GM19023 (cell line): Measurements from ENCODE around the gene TRDN.

Experiments used
- ATAC-seq: cut with Tn5 transposase; IDR thresholded peaks from one replicate; pipeline ENCODE4 v1.9.1; 2021; ENCODE audit warnings: mild to moderate bottlenecking, moderate library complexity; ENCODE audit not compliant: unreplicated experiment

Gene TRDN

GRCh38 chr6:123418071-123418470 lies 218.7 kb downstream of the TRDN start:
- no peak for ATAC-seq

- no peak for ATAC-seq
Observed at GRCh38 chr6:123417535-123417934, 219.2 kb downstream of the TRDN start.

- ATAC-seq = peak; percentile 91
Observed at GRCh38 chr6:123415844-123416468, 220.8 kb downstream of the TRDN start.

- ATAC-seq = no peak
Observed at GRCh38 chr6:123404975-123405374, 231.8 kb downstream of the TRDN start.

- peak; percentile 97 for ATAC-seq
Observed at GRCh38 chr6:123402052-123402451, 234.7 kb downstream of the TRDN start.

GRCh38 chr6:123398072-123398471 lies 238.7 kb downstream of the TRDN start:
- no peak for ATAC-seq

- ATAC-seq = no peak
Observed at GRCh38 chr6:123393331-123393730, 243.4 kb downstream of the TRDN start.

- no peak for ATAC-seq
Observed at GRCh38 chr6:123383718-123384117, 253.0 kb downstream of the TRDN start.

GRCh38 chr6:123380257-123380656 lies 256.5 kb downstream of the TRDN start:
- ATAC-seq = no peak

- ATAC-seq = no peak
Observed at GRCh38 chr6:123372737-123373136, 264.0 kb downstream of the TRDN start.

GRCh38 chr6:123363912-123364311 lies 272.8 kb downstream of the TRDN start:
- no peak for ATAC-seq

- no peak for ATAC-seq
Observed at GRCh38 chr6:123360359-123360758, 276.4 kb downstream of the TRDN start.

GRCh38 chr6:123352705-123353104 lies 284.0 kb downstream of the TRDN start:
- no peak for ATAC-seq

- ATAC-seq = no peak
Observed at GRCh38 chr6:123352279-123352678, 284.5 kb downstream of the TRDN start.

- ATAC-seq = no peak
Observed at GRCh38 chr6:123343836-123344235, 292.9 kb downstream of the TRDN start.

- no peak for ATAC-seq
Observed at GRCh38 chr6:123338394-123338793, 298.4 kb downstream of the TRDN start.

- no peak for ATAC-seq
Observed at GRCh38 chr6:123333000-123333756, 303.6 kb downstream of the TRDN start.

- ATAC-seq = no peak
Observed at GRCh38 chr6:123332070-123332469, 304.7 kb downstream of the TRDN start.

- no peak for ATAC-seq
Observed at GRCh38 chr6:123329337-123329736, 307.4 kb downstream of the TRDN start.

GRCh38 chr6:123323452-123324329 lies 313.1 kb downstream of the TRDN start:
- no peak for ATAC-seq

GRCh38 chr6:123321020-123321419 lies 315.7 kb downstream of the TRDN start:
- no peak for ATAC-seq
